Endothelial cell of umbilical vein (primary cell): ENCODE data around the gene MSL3B.
"Not testable (repeated sequence)": the region's sequence is repeated elsewhere in the genome, so short reads cannot be mapped to it uniquely, and the experiment has no call there.

Experiments
- CTCF ChIP-seq, 2 donors: IDR thresholded peaks; 1 replicate in 1 of 2; 2 replicates in 1 of 2; pipeline ENCODE4 v1.5.1; 2011; ENCODE audit warnings: low read length in 2 of 2, mild to moderate bottlenecking in 2 of 2, moderate library complexity in 2 of 2, control low read depth in 1 of 2, inconsistent platforms in 1 of 2, low read depth in 1 of 2; ENCODE audit not compliant: insufficient read depth in 1 of 2; ENCODE audit errors: extremely low read depth in 1 of 2
- EZH2 ChIP-seq: IDR thresholded peaks from 2 replicates; pipeline ENCODE4 v1.6.1; 2012; ENCODE audit warnings: borderline replicate concordance, low read depth, mild to moderate bottlenecking, moderate library complexity, low read length, inconsistent platforms; ENCODE audit not compliant: severe bottlenecking
- FOS ChIP-seq: IDR thresholded peaks from 2 replicates; pipeline ENCODE4 v1.6.1; 2011; ENCODE audit warnings: mild to moderate bottlenecking, low read length, moderate library complexity, borderline replicate concordance; ENCODE audit not compliant: insufficient read depth
- JUN ChIP-seq: IDR thresholded peaks from 2 replicates; pipeline ENCODE4 v1.6.1; 2011; ENCODE audit warnings: borderline replicate concordance, low read depth; ENCODE audit not compliant: insufficient read length, insufficient read depth
- MAX ChIP-seq: IDR thresholded peaks from 2 replicates; pipeline ENCODE4 v1.6.1; 2011; ENCODE audit not compliant: insufficient read depth, insufficient read length
- POLR2A ChIP-seq: IDR thresholded peaks from 2 replicates; pipeline ENCODE4 v1.6.1; 2012; ENCODE audit warnings: low read depth, mild to moderate bottlenecking, control low read depth, low read length
- POLR2AphosphoS5 ChIP-seq: IDR thresholded peaks from 2 replicates; pipeline ENCODE4 v1.6.1; 2012; ENCODE audit warnings: low read depth, mild to moderate bottlenecking, control low read depth, low read length, moderate library complexity; ENCODE audit not compliant: insufficient read depth

GRCh38 chr2:233872125-233872524 is 3.9 kb upstream of the MSL3B start:
- TF ChIP-seq POLR2A; CTCF (IDR thresholded peaks at IDR 0.05; ENCODE audit: extremely low read depth in 1 of 2, insufficient read depth in 1 of 2, low read depth in 1 of 2, low read length in 2 of 2); EZH2; JUN; FOS; MAX; POLR2AphosphoS5: not testable (repeated sequence)
